Caco-2 (cell line): ENCODE data around the gene GALNT15. TPM values are rescaled to one million over a fixed set of nuclear protein-coding genes. Genes with fewer than 3 reads are reported as not detected.

Experiments
- BruUV-seq: library from RNA; stranded (reverse); fragments of 400-500 nt; replicated peaks from 2 replicates; lab custom pipeline; 2021; lab: Mats Ljungman, UMichigan
- CTCF ChIA-PET: fragments of 300-600 bp; sonication (Branson Sonifier 250); formaldehyde crosslinking; loops from one replicate; lab custom pipeline; 2022; ENCODE audit warnings: antibody characterized with exemption; lab: Charles Lee
- POLR2A ChIA-PET: fragments of 300-600 bp; sonication (Branson Sonifier 250); formaldehyde crosslinking; loops from one replicate; lab custom pipeline; 2022; ENCODE audit warnings: antibody characterized with exemption; lab: Charles Lee
- DNase-seq, 2 experiments: peaks; one replicate each; pipeline versions ENCODE4 v3.0.0 to v3.0.0-alpha.2; 2020 to 2022
- H3K27me3 ChIP-seq: replicated peaks from 2 replicates; pipeline ENCODE4 v1.6.0; 2011; ENCODE audit warnings: low read length; ENCODE audit not compliant: control insufficient read depth, insufficient read depth
- H3K36me3 ChIP-seq: 2 replicates; pipeline ENCODE4 v1.5.1; 2011; ENCODE audit warnings: low read length; ENCODE audit not compliant: control insufficient read depth, insufficient read depth
- H3K4me1 ChIP-seq: fragments of 250-450 bp; sonication (Bioruptor Pico); 2 replicates; pipeline ENCODE4 v1.5.1; 2020; ENCODE audit warnings: mild to moderate bottlenecking
- H3K4me3 ChIP-seq: 2 replicates; pipeline ENCODE4 v1.5.1; 2011; ENCODE audit warnings: low read depth, mild to moderate bottlenecking, control low read depth, low read length
- H3K9me3 ChIP-seq: fragments of 250-450 bp; sonication (Bioruptor Pico); 2 replicates; pipeline ENCODE4 v1.5.1; 2020; ENCODE audit warnings: mild to moderate bottlenecking, moderate library complexity
- H3K27ac Mint-ChIP-seq: one replicate; pipeline ENCODE4 v1.8.0; 2022; ENCODE audit warnings: mixed read lengths; ENCODE audit not compliant: unreplicated experiment
- H3K27me3 Mint-ChIP-seq: one replicate; pipeline ENCODE4 v1.8.0; 2022; ENCODE audit warnings: mixed read lengths; ENCODE audit not compliant: insufficient read depth, unreplicated experiment
- H3K36me3 Mint-ChIP-seq: one replicate; pipeline ENCODE4 v1.8.0; 2022; ENCODE audit warnings: mild to moderate bottlenecking, mixed read lengths; ENCODE audit not compliant: insufficient read depth, unreplicated experiment
- H3K4me1 Mint-ChIP-seq: one replicate; pipeline ENCODE4 v1.8.0; 2022; ENCODE audit warnings: low read depth, mixed read lengths; ENCODE audit not compliant: unreplicated experiment
- H3K4me3 Mint-ChIP-seq: one replicate; pipeline ENCODE4 v1.8.0; 2022; ENCODE audit warnings: mild to moderate bottlenecking, moderate library complexity, mixed read lengths; ENCODE audit not compliant: unreplicated experiment
- H3K9me3 Mint-ChIP-seq: one replicate; pipeline ENCODE4 v1.8.0; 2022; ENCODE audit warnings: mixed read lengths; ENCODE audit not compliant: unreplicated experiment
- CTCF ChIP-seq, 2 experiments: fragments of 200-600 bp in 1 of 2; IDR thresholded peaks; 1 replicate in 1 of 2; 2 replicates in 1 of 2; pipeline versions ENCODE4 v1.5.1 to v1.8.0; 2011 to 2022; ENCODE audit warnings: antibody characterized with exemption in 1 of 2, control low read depth in 1 of 2, inconsistent platforms in 1 of 2, low read depth in 1 of 2, low read length in 1 of 2, mild to moderate bottlenecking in 1 of 2, moderate library complexity in 1 of 2; ENCODE audit not compliant: insufficient read depth in 1 of 2, severe bottlenecking in 1 of 2, unreplicated experiment in 1 of 2
- intact Hi-C: fragments of 100-400 bp; cut with micrococcal nuclease; formaldehyde crosslinking; loops from one replicate; pipeline ENCODE4 v1.10.0; 2022; ENCODE audit not compliant: unreplicated experiment
- total RNA-seq: library from RNA; stranded (reverse); gene quantifications from 2 replicates; pipeline ENCODE4 v1.2.3, GENCODE V29; 2022

Gene GALNT15
- total RNA-seq, 1 experiment from 2014 or later = not detected

DNA sequence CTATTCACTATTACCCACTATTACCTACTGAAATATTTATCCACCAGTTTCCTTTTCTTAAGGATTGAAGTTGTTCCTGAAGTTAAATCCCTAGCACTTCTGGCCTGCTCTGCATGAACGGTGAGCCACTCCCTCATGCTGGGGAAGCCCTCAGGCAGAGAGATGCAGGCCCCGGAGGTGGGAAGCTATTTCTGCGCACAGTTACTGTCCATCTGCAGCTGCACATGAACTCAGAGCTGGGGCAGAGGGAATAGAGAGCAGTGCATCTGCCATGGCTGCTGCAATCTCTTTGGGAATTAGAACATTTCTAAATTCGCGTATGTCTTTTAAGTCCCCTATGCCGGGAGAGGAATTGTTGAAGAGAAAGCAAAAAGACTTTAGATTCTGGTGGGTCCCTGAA lies 6.3 kb upstream of the GALNT15 start:
- H3K9me3 ChIP-seq = 0 out of 2 replicates have a peak, but pooled peaks cover 3% of the 10 kb centered on the region
- H3K36me3 Mint-ChIP-seq = no peaks in the 10 kb centered on the region
- DNase-seq = no peak
- H3K4me3 ChIP-seq = no peak overlapping the region
- no peaks in the 10 kb centered on the region for H3K36me3 ChIP-seq
- H3K4me1 Mint-ChIP-seq = peaks cover 6% of the 10 kb centered on the region
- ChIA-PET CTCF (no interaction called here), POLR2A (no interaction called here)
- BruUV-seq = no TSS peak
- no peaks in the 10 kb centered on the region for H3K27me3 ChIP-seq
- no peak for TF ChIP-seq CTCF (IDR thresholded peaks at IDR 0.05; ENCODE audit: insufficient read depth in 1 of 2, low read depth in 1 of 2, low read length in 1 of 2, severe bottlenecking in 1 of 2, unreplicated experiment in 1 of 2)
- H3K27ac Mint-ChIP-seq = no peak overlapping the region
- H3K4me3 Mint-ChIP-seq = no peak overlapping the region
- H3K27me3 Mint-ChIP-seq = peaks cover 7% of the 10 kb centered on the region
- intact Hi-C loops = no loop called here
- no peaks in the 10 kb centered on the region for H3K4me1 ChIP-seq
- peaks cover 11% of the 10 kb centered on the region for H3K9me3 Mint-ChIP-seq

- Histone ChIP-seq H3K27me3 (no peaks in the 10 kb centered on the region), H3K36me3 (no peaks in the 10 kb centered on the region), H3K9me3 (no peaks in the 10 kb centered on the region), H3K4me1 (no peaks in the 10 kb centered on the region), H3K4me3 (no peak overlapping the region)
- no peak for DNase-seq
- no TSS peak for BruUV-seq
- H3K27me3 Mint-ChIP-seq = peaks cover 3% of the 10 kb centered on the region
- CTCF ChIA-PET = no interaction called here
- H3K9me3 Mint-ChIP-seq = no peaks in the 10 kb centered on the region
- intact Hi-C loops = no loop called here
- H3K27ac Mint-ChIP-seq = no peak overlapping the region
- TF ChIP-seq CTCF (IDR thresholded peaks at IDR 0.05; ENCODE audit: insufficient read depth in 1 of 2, low read depth in 1 of 2, low read length in 1 of 2, severe bottlenecking in 1 of 2, unreplicated experiment in 1 of 2) = no peak
- POLR2A ChIA-PET = no interaction called here
- H3K4me1 Mint-ChIP-seq = peaks cover 6% of the 10 kb centered on the region
- no peaks in the 10 kb centered on the region for H3K36me3 Mint-ChIP-seq
- H3K4me3 Mint-ChIP-seq = no peak overlapping the region
Measured at GRCh38 chr3:16171009-16171408, 3.5 kb upstream of the GALNT15 start.

GRCh38 chr3:16171825-16172224 lies 2.7 kb upstream of the GALNT15 start:
- H3K36me3 ChIP-seq = no peaks in the 10 kb centered on the region
- intact Hi-C loops = no loop called here
- TF ChIP-seq CTCF (IDR thresholded peaks at IDR 0.05; ENCODE audit: insufficient read depth in 1 of 2, low read depth in 1 of 2, low read length in 1 of 2, severe bottlenecking in 1 of 2, unreplicated experiment in 1 of 2) = no peak
- no peak overlapping the region for H3K4me3 ChIP-seq
- H3K27me3 Mint-ChIP-seq = peaks cover 3% of the 10 kb centered on the region
- H3K27me3 ChIP-seq = no peaks in the 10 kb centered on the region
- H3K4me3 Mint-ChIP-seq = no peak overlapping the region
- POLR2A ChIA-PET = no interaction called here
- no peaks in the 10 kb centered on the region for H3K9me3 ChIP-seq
- peaks cover 6% of the 10 kb centered on the region for H3K4me1 Mint-ChIP-seq
- no TSS peak for BruUV-seq
- no peaks in the 10 kb centered on the region for H3K4me1 ChIP-seq
- CTCF ChIA-PET = no interaction called here
- no peaks in the 10 kb centered on the region for H3K36me3 Mint-ChIP-seq
- H3K9me3 Mint-ChIP-seq = no peaks in the 10 kb centered on the region
- no peak for DNase-seq
- no peak overlapping the region for H3K27ac Mint-ChIP-seq
